Measurements from ENCODE around the gene LIMS1.

LIMS1 gene

DNA sequence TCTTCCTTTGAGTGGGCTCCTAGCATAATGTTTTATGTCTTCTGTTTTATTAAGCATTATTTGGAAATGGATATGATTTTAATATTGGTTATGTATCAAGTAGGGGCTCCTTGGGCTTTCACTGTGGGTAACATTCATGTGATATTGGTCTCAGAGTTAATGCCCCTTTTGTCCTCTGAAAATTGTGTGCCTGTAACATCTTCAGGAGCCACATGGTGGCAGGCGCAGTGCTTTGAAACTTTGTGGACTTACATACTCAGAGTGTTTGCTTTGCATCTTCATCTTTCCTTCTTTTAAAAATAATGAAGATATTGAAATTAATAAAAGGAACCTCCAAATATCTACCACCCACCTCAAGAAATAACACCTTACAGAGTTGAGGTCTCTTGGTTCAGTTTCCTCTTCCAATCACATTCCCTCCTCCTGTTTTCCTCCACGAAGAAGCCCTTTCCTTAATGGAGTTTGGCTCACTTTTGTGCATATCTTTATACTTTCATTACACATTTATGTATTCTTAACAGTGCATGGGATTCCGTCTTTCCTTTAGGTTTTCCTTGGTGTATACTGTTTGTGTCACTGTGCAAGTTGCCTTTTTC is 73.5 kb downstream of the LIMS1 start:
- Histone ChIP-seq H3F3A (ENCODE audit: insufficient read depth) (peaks cover 3% of the 10 kb centered on the region; the same call in 1 of the 2 replicates), H3K4me3 (ENCODE audit: insufficient read depth, low read length, poor library complexity, severe bottlenecking) (no peak overlapping the region), H2AFZ (ENCODE audit: low read depth, low read length, severe bottlenecking) (no peak overlapping the region), H3K9me3 (ENCODE audit: insufficient read depth, low read length) (no peaks in the 10 kb centered on the region), H3K27me3 (ENCODE audit: low read length) (no peaks in the 10 kb centered on the region), H3K79me2 (ENCODE audit: insufficient read depth, low read length) (peaks cover 10% of the 10 kb centered on the region; the same call in 1 of the 2 replicates), H3K27ac (ENCODE audit: low read depth, low read length) (no peak overlapping the region), H4K20me1 (ENCODE audit: low read depth, low read length) (0 out of 2 replicates have a peak, but pooled peaks cover 3% of the 10 kb centered on the region), H3K9me2 (replicated peaks; ENCODE audit: insufficient read depth, low read length) (no peaks in the 10 kb centered on the region), H3K4me2 (ENCODE audit: low read depth, low read length, poor library complexity, severe bottlenecking) (no peak overlapping the region), H3K9ac (ENCODE audit: low read length) (no peak overlapping the region), H3K36me3 (ENCODE audit: low read length) (no peaks in the 10 kb centered on the region)
- no peak for TF ChIP-seq EZH2phosphoT487 (conservative IDR thresholded peaks at IDR 0.05; ENCODE audit: low read length)
- TF ChIP-seq, protein P1, sequence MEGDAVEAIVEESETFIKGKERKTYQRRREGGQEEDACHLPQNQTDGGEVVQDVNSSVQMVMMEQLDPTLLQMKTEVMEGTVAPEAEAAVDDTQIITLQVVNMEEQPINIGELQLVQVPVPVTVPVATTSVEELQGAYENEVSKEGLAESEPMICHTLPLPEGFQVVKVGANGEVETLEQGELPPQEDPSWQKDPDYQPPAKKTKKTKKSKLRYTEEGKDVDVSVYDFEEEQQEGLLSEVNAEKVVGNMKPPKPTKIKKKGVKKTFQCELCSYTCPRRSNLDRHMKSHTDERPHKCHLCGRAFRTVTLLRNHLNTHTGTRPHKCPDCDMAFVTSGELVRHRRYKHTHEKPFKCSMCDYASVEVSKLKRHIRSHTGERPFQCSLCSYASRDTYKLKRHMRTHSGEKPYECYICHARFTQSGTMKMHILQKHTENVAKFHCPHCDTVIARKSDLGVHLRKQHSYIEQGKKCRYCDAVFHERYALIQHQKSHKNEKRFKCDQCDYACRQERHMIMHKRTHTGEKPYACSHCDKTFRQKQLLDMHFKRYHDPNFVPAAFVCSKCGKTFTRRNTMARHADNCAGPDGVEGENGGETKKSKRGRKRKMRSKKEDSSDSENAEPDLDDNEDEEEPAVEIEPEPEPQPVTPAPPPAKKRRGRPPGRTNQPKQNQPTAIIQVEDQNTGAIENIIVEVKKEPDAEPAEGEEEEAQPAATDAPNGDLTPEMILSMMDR (IDR thresholded peaks at IDR 0.05; ENCODE audit: insufficient read depth, low read length, poor library complexity, severe bottlenecking) = peak; percentile 62

DNA sequence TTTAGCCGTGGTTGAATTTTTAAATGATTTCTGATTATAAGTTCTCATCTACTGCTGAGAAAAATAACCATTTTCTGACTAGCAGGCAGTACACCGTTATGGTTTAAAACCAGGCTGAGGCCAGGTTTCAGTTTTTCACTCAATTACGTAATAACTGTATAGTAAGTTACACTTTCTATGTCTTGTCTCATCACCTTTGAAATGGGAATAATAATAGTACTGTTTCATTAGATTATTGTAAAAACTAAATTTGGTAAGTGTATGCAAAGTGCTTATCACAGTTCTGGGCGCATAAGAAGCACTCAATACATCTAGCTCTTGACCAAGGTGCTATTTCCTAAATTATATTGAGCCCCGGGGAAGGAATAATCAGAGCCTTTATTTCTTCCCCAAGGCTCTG is 76.8 kb downstream of the LIMS1 start:
- Histone ChIP-seq H3K79me2 (ENCODE audit: insufficient read depth, low read length) (peaks cover 5% of the 10 kb centered on the region; the same call in 1 of the 2 replicates), H3K4me2 (ENCODE audit: low read depth, low read length, poor library complexity, severe bottlenecking) (peak overlapping the region; percentile 25), H3K9me3 (ENCODE audit: insufficient read depth, low read length) (no peaks in the 10 kb centered on the region), H2AFZ (ENCODE audit: low read depth, low read length, severe bottlenecking) (no peak overlapping the region), H4K20me1 (ENCODE audit: low read depth, low read length) (no peaks in the 10 kb centered on the region), H3K27me3 (ENCODE audit: low read length) (no peaks in the 10 kb centered on the region), H3K27ac (ENCODE audit: low read depth, low read length) (no peak overlapping the region), H3K4me3 (ENCODE audit: insufficient read depth, low read length, poor library complexity, severe bottlenecking) (no peak overlapping the region), H3F3A (ENCODE audit: insufficient read depth) (peaks cover 3% of the 10 kb centered on the region; the same call in 1 of the 2 replicates), H3K9me2 (replicated peaks; ENCODE audit: insufficient read depth, low read length) (no peaks in the 10 kb centered on the region), H3K9ac (ENCODE audit: low read length) (no peak overlapping the region), H3K36me3 (ENCODE audit: low read length) (no peaks in the 10 kb centered on the region)
- TF ChIP-seq EZH2phosphoT487 (conservative IDR thresholded peaks at IDR 0.05; ENCODE audit: low read length) = no peak
- TF ChIP-seq, protein P1 (IDR thresholded peaks at IDR 0.05; ENCODE audit: insufficient read depth, low read length, poor library complexity, severe bottlenecking) = no peak

GRCh38 chr2:108612153-108612513 is 77.9 kb downstream of the LIMS1 start:
- H2AFZ ChIP-seq (ENCODE audit: low read depth, low read length, severe bottlenecking) = no peak overlapping the region
- H3K9me3 ChIP-seq (ENCODE audit: insufficient read depth, low read length) = no peaks in the 10 kb centered on the region

More at GRCh38 chr2:108612153-108612513, 77.9 kb downstream of the LIMS1 start:
- H3K4me3 ChIP-seq (ENCODE audit: insufficient read depth, low read length, poor library complexity, severe bottlenecking) = no peak overlapping the region
- H3K79me2 ChIP-seq (ENCODE audit: insufficient read depth, low read length) = peaks cover 5% of the 10 kb centered on the region; the same call in 1 of the 2 replicates
- TF ChIP-seq EZH2phosphoT487 (conservative IDR thresholded peaks at IDR 0.05; ENCODE audit: low read length) = no peak
- TF ChIP-seq, protein P1 (IDR thresholded peaks at IDR 0.05; ENCODE audit: insufficient read depth, low read length, poor library complexity, severe bottlenecking) = no peak
- H3F3A ChIP-seq (ENCODE audit: insufficient read depth) = peaks cover 3% of the 10 kb centered on the region; the same call in 1 of the 2 replicates
- H3K27me3 ChIP-seq (ENCODE audit: low read length) = no peaks in the 10 kb centered on the region
- no peak overlapping the region for H3K9ac ChIP-seq (ENCODE audit: low read length)
- no peaks in the 10 kb centered on the region for H4K20me1 ChIP-seq (ENCODE audit: low read depth, low read length)
- H3K4me2 ChIP-seq (ENCODE audit: low read depth, low read length, poor library complexity, severe bottlenecking) = peak overlapping the region; percentile 40
- no peaks in the 10 kb centered on the region for H3K9me2 ChIP-seq (replicated peaks; ENCODE audit: insufficient read depth, low read length)
- H3K36me3 ChIP-seq (ENCODE audit: low read length) = no peaks in the 10 kb centered on the region
- H3K27ac ChIP-seq (ENCODE audit: low read depth, low read length) = peak overlapping the region; percentile 42

All from SU-DHL-6 (cell line).